SK-MEL-5 (cell line): ENCODE results near the gene HDLBP. TPM values are rescaled to one million over a fixed set of nuclear protein-coding genes. Genes with fewer than 3 reads are reported as not detected.
"Not testable (repeated sequence)": the region's sequence is repeated elsewhere in the genome, so short reads cannot be mapped to it uniquely, and the experiment has no call there.

Source experiments
- DNase-seq: peaks from one replicate; pipeline ENCODE4 v3.0.0-alpha.2; 2016; ENCODE audit warnings: low read depth, low spot score
- in situ Hi-C: cut with HindIII; loops from 2 replicates; pipeline ENCODE4 v1.10.0; 2016; ENCODE audit warnings: low sequenced_read_pairs, high pct_unique_total_duplicates, low pct_unique_long_range_greater_than_20kb
- total RNA-seq: library from RNA; depleted of rRNA; stranded (reverse); fragments of >200 nt; shearing (Covaris generic); gene quantifications from 2 replicates; pipeline ENCODE4 v1.2.3, GENCODE V29; 2014

Gene HDLBP
- total RNA-seq, 1 experiment from 2014 or later: 592 TPM

- peak; percentile 35 for DNase-seq
- in situ Hi-C loops: no loop called here
Observed at GRCh38 chr2:241289597-241289996, 25.9 kb downstream of the HDLBP start.

- in situ Hi-C loops: no loop called here
- DNase-seq: no peak
Observed at GRCh38 chr2:241289053-241289452, 26.4 kb downstream of the HDLBP start.

- in situ Hi-C loops: no loop called here
Observed at GRCh38 chr2:241288324-241288888, 27.1 kb downstream of the HDLBP start.

GRCh38 chr2:241286348-241287090 is 29.0 kb downstream of the HDLBP start:
- in situ Hi-C loops: no loop called here
- DNase-seq: no peak

More at GRCh38 chr2:241288324-241288888, 27.1 kb downstream of the HDLBP start:
- no peak for DNase-seq

- no peak for DNase-seq
- in situ Hi-C loops: no loop called here
Observed at GRCh38 chr2:241285596-241285995, 29.9 kb downstream of the HDLBP start.

GRCh38 chr2:241282555-241282954 is 32.9 kb downstream of the HDLBP start:
- in situ Hi-C loops: no loop called here
- no peak for DNase-seq

GRCh38 chr2:241280291-241280690 is 35.2 kb downstream of the HDLBP start:
- no peak for DNase-seq
- in situ Hi-C loops: no loop called here

GRCh38 chr2:241279828-241280227 is 35.6 kb downstream of the HDLBP start:
- in situ Hi-C loops: no loop called here
- DNase-seq: no peak

GRCh38 chr2:241279413-241279812 is 36.1 kb downstream of the HDLBP start:
- in situ Hi-C loops: no loop called here
- peak; percentile 53 for DNase-seq

- DNase-seq, in situ Hi-C loops: not testable (repeated sequence)
Observed at GRCh38 chr2:241278306-241278705, 37.2 kb downstream of the HDLBP start.

- in situ Hi-C loops: no loop called here
- DNase-seq: no peak
Observed at GRCh38 chr2:241275910-241276309, 39.6 kb downstream of the HDLBP start.

GRCh38 chr2:241275504-241275903 is 40.0 kb downstream of the HDLBP start:
- DNase-seq: no peak
- in situ Hi-C loops: no loop called here

- no peak for DNase-seq
- in situ Hi-C loops: no loop called here
Observed at GRCh38 chr2:241274127-241274526, 41.3 kb downstream of the HDLBP start.

- DNase-seq: no peak
- in situ Hi-C loops: no loop called here
Observed at GRCh38 chr2:241273210-241274020, 42.1 kb downstream of the HDLBP start.

GRCh38 chr2:241272303-241273209 is 42.9 kb downstream of the HDLBP start:
- in situ Hi-C loops: no loop called here
- no peak for DNase-seq

- in situ Hi-C loops: no loop called here
- DNase-seq: peak; percentile 77
Observed at GRCh38 chr2:241271706-241272302, 43.7 kb downstream of the HDLBP start.

GRCh38 chr2:241270531-241270930 is 44.9 kb downstream of the HDLBP start:
- DNase-seq: no peak
- in situ Hi-C loops: no loop called here
